GM08714 (cell line): ENCODE measurements around the gene KRT5.

Experiments used
- H3K4me3 ChIP-seq: fragments of 200-500 bp; sonication (Bioruptor generic); 2 replicates; pipeline ENCODE4 v1.5.1; 2014; ENCODE audit warnings: mild to moderate bottlenecking, low read length, inconsistent platforms
- ZNF274 ChIP-seq: IDR thresholded peaks from 2 replicates; pipeline ENCODE4 v1.6.1; 2012; ENCODE audit warnings: mild to moderate bottlenecking, low read depth, low read length

Gene KRT5

DNA sequence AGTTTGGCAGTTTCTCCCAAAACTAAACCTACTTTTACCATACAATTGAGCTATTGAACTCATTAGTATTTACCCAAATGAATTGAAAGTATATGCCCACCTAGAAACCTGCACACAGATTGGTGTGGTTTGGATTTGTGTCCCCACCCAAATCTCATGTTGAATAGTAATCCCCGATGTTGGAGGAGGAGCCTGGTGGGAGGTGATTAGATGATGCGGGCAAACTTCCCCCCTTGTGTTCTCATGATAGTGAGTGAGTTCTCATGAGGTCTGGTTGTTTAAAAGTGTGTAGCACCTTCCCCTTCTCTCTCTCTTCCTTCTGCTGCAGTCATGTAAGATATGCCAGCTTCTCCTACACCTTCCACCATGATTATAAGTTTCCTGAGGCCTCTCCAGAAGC is 42.5 kb downstream of the KRT5 start:
- H3K4me3 ChIP-seq, result no peak overlapping the region
- TF ChIP-seq ZNF274, result no peak

DNA sequence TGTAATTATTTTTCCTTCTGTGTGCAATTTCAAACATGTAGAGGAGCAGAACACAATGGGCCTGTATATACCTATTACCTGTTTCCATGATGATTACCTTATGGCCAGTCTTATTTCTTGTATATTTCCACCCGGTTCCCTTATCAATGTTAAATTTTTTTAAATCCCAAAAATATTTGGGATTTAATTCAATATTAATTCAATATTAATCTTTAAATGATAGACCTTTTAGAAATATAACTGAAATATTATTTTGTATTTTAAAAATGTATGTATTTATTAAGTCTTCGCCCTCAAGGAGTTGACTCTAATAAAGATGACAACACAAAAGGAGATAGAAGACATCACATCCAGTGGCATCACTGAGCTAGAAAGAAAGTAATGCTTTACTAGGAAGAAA is 46.0 kb downstream of the KRT5 start:
- TF ChIP-seq ZNF274, result no peak
- no peak overlapping the region for H3K4me3 ChIP-seq

DNA sequence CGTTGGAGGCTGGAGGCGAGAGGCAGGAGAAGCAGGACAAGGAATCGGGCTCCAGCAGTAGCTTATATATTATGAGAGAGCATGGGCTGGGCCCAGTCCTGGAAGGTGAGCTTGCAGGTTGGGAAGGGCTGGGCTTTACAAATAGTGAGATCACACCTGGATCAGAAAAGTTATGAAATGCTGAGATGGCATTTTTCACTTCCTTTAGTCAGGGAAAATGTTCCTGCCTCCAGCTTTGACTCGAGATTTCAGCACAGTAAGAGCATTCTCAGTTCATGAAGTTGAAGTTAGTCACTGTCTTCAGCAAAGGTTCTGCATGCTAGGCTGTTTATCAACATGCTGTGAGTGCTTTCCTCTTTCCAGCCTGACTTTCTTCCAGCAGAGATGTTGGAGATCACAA is 46.4 kb downstream of the KRT5 start, which contains the start of gene KRT6C:
Gene KRT6C, minus strand, starts transcription at position 38 of the 400 bp plus-strand sequence. CDS start 68 bp downstream, outside the sequence.
- TF ChIP-seq ZNF274, result no peak

DNA sequence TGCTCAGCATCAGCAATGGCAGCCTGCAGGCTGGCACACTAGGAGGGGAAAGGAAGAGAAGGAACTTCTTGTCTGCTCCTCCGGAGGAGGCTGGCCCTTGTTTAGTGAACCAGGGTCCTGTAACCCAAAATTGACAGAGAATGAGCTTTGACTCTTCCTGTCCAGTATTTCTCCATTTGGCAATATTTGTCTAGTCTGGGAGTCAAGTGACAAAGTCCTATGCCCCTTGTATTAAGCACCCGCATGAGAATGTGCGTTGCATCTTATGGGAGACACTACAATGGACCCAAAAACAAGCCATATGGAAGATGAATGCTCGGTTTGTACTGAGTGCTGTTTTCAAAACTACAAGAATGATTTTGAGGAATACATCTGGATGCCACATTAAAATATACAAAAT is 50.3 kb downstream of the KRT5 start:
- no peak for TF ChIP-seq ZNF274
- no peak overlapping the region for H3K4me3 ChIP-seq

More for the DNA sequence above, 46.4 kb downstream of the KRT5 start, which contains the start of gene KRT6C:
- no peak within 1 kb of the TSS for H3K4me3 ChIP-seq

DNA sequence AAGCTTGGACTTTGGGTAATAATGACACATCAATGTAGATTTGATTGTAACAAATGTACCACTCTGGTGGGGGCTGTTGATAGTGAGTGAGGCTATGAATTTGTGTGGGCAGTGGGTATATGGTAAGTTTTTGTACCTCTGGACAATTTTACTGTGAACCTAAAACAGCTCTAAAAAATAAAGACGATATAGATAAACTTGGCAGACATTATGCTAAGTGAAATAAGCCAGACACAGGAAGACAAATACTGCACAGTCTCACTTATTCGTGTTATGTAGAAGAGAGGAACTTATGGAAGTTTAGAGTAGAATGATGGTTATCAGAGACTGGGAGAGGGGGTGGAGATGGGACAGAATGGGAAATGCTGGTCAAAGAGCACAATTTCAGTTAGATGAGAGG is 55.3 kb downstream of the KRT5 start:
- no peak for TF ChIP-seq ZNF274

More for the DNA sequence above, 55.3 kb downstream of the KRT5 start:
- no peak overlapping the region for H3K4me3 ChIP-seq
